SK-N-SH (cell line): Measurements from ENCODE around the gene CALHM1. TPM values are rescaled to one million over a fixed set of nuclear protein-coding genes. Genes with fewer than 3 reads are reported as not detected.

ENCODE experiments used
- CTCF ChIA-PET: fragments of 300-600, 350-600 bp; formaldehyde crosslinking; extraction: SDS; loops from one replicate; lab custom pipeline; 2021; lab: Yijun Ruan, JAX
- POLR2A ChIA-PET: fragments of 350-600 bp; sonication (Branson Sonifier 250); formaldehyde crosslinking; extraction: SDS; loops from one replicate; lab custom pipeline; 2020; ENCODE audit warnings: antibody characterized with exemption, inconsistent platforms; lab: Yijun Ruan, JAX
- DNase-seq: peaks from one replicate; pipeline ENCODE4 v3.0.0; 2012
- H2AFZ ChIP-seq: fragments of 200-600 bp; sonication (generic); 2 replicates; pipeline ENCODE4 v1.8.1; 2016; ENCODE audit warnings: antibody characterized with exemption, mild to moderate bottlenecking, low read depth
- H3F3A ChIP-seq: fragments of 200-600 bp; sonication (generic); replicated peaks from 2 replicates; pipeline ENCODE3; 2016; ENCODE audit warnings: antibody characterized with exemption, mild to moderate bottlenecking; ENCODE audit not compliant: insufficient read depth
- H3K27ac ChIP-seq, 2 experiments: fragments of 200-500 bp in 1 of 2; fragments of 200-600 bp in 1 of 2; sonication (Bioruptor generic) in 1 of 2; sonication (generic), shearing (Covaris generic) in 1 of 2; 2 replicates each; pipeline versions ENCODE4 v1.5.1 to v1.6.1; 2014 to 2016; ENCODE audit warnings: low read depth in 2 of 2, inconsistent platforms in 1 of 2, low read length in 1 of 2, mild to moderate bottlenecking in 1 of 2, mixed read lengths in 1 of 2
- H3K27me3 ChIP-seq: fragments of 200-600 bp; sonication (generic), shearing (Covaris generic); 2 replicates; pipeline ENCODE4 v1.6.1; 2016; ENCODE audit warnings: mixed run types; ENCODE audit not compliant: insufficient read depth
- H3K36me3 ChIP-seq, 2 experiments: fragments of 200-500 bp in 1 of 2; fragments of 200-600 bp in 1 of 2; sonication (Bioruptor generic) in 1 of 2; sonication (generic) in 1 of 2; replicated peaks in 1 of 2; 2 replicates each; pipeline versions ENCODE3 to v1.5.1; 2014 to 2016; ENCODE audit warnings: low read length in 1 of 2, mild to moderate bottlenecking in 1 of 2; ENCODE audit not compliant: insufficient read depth in 2 of 2, control insufficient read depth in 1 of 2
- H3K4me1 ChIP-seq, 2 experiments: fragments of 200-500 bp in 1 of 2; fragments of 200-600 bp in 1 of 2; sonication (Bioruptor generic) in 1 of 2; sonication (generic), shearing (Covaris generic) in 1 of 2; 2 replicates each; pipeline versions ENCODE4 v1.5.1 to v1.6.1; 2014 to 2016; ENCODE audit warnings: low read depth in 1 of 2, low read length in 1 of 2, mixed run types in 1 of 2; ENCODE audit not compliant: insufficient read depth in 2 of 2, control insufficient read depth in 1 of 2
- H3K4me2 ChIP-seq: fragments of 200-600 bp; sonication (generic), shearing (Covaris generic); 2 replicates; pipeline ENCODE4 v1.6.1; 2017; ENCODE audit warnings: mixed run types
- H3K4me3 ChIP-seq, 2 experiments: fragments of 200-500 bp in 1 of 2; fragments of 200-600 bp in 1 of 2; sonication (Bioruptor generic) in 1 of 2; sonication (generic), shearing (Covaris generic) in 1 of 2; 2 replicates each; pipeline versions ENCODE4 v1.5.1 to v1.8.1; 2014 to 2016; ENCODE audit warnings: low read depth in 2 of 2, inconsistent platforms in 1 of 2, low read length in 1 of 2, mild to moderate bottlenecking in 1 of 2, mixed read lengths in 1 of 2, moderate library complexity in 1 of 2
- H3K79me2 ChIP-seq: fragments of 200-600 bp; sonication (generic); 2 replicates; pipeline ENCODE4 v1.8.1; 2017; ENCODE audit warnings: mild to moderate bottlenecking; ENCODE audit not compliant: insufficient read depth
- H3K9ac ChIP-seq: fragments of 200-600 bp; sonication (generic); 2 replicates; pipeline ENCODE4 v1.6.1; 2017; ENCODE audit warnings: mixed run types
- H3K9me2 ChIP-seq: fragments of 200-600 bp; sonication (generic); 2 replicates; pipeline ENCODE4 v1.6.1; 2017; ENCODE audit warnings: mixed run types
- H3K9me3 ChIP-seq: fragments of 200-600 bp; sonication (generic); 2 replicates; pipeline ENCODE4 v1.6.1; 2017; ENCODE audit warnings: mixed run types, mild to moderate bottlenecking, moderate library complexity
- H4K20me1 ChIP-seq: fragments of 200-600 bp; sonication (generic); 2 replicates; pipeline ENCODE4 v1.6.1; 2017; ENCODE audit warnings: mild to moderate bottlenecking, mixed run types; ENCODE audit not compliant: insufficient read depth
- ELF1 ChIP-seq: IDR thresholded peaks from 2 replicates; pipeline ENCODE4 v1.4.0; 2012
- EP300 ChIP-seq, 2 experiments: IDR thresholded peaks; 2 replicates each; pipeline versions ENCODE4 v1.4.0 to v1.6.1; 2012; ENCODE audit warnings: borderline replicate concordance in 1 of 2, low read depth in 1 of 2, low read length in 1 of 2
- EZH2phosphoT487 ChIP-seq: fragments of 200-600 bp; sonication (generic); IDR thresholded peaks from 2 replicates; pipeline ENCODE4 v1.6.1; 2017; ENCODE audit warnings: low read depth, mixed run types, mild to moderate bottlenecking, antibody characterized with exemption, moderate library complexity, borderline replicate concordance
- FOSL2 ChIP-seq: IDR thresholded peaks from 2 replicates; pipeline ENCODE4 v1.4.0; 2012; ENCODE audit warnings: low read depth, mild to moderate bottlenecking, moderate library complexity, borderline replicate concordance
- FOXJ3 ChIP-seq: sonication (generic); formaldehyde crosslinking; IDR thresholded peaks from 2 replicates; pipeline ENCODE4 v1.5.1; 2020; ENCODE audit warnings: mild to moderate bottlenecking, missing genetic modification reagents
- FOXM1 ChIP-seq: IDR thresholded peaks from 2 replicates; pipeline ENCODE4 v1.4.0; 2012; ENCODE audit warnings: low read depth, mild to moderate bottlenecking
- GATA2 ChIP-seq: sonication (generic); formaldehyde crosslinking; IDR thresholded peaks from 2 replicates; pipeline ENCODE4 v1.5.0; 2020; ENCODE audit warnings: mild to moderate bottlenecking, missing genetic modification reagents
- MEF2A ChIP-seq: IDR thresholded peaks from 2 replicates; pipeline ENCODE4 v1.4.0; 2012; ENCODE audit warnings: low read depth, borderline replicate concordance
- NFIC ChIP-seq: IDR thresholded peaks from 2 replicates; pipeline ENCODE4 v1.4.0; 2012; ENCODE audit warnings: borderline replicate concordance
- NRF1 ChIP-seq: IDR thresholded peaks from 2 replicates; pipeline ENCODE4 v1.6.1; 2012; ENCODE audit warnings: low read depth, mild to moderate bottlenecking, low read length
- POLR2AphosphoS5 ChIP-seq: IDR thresholded peaks from 2 replicates; pipeline ENCODE4 v1.6.1; 2012; ENCODE audit warnings: low read depth, low read length
- RCOR1 ChIP-seq: fragments of 150-350 bp; IDR thresholded peaks from 2 replicates; pipeline ENCODE4 v1.6.1; 2017; ENCODE audit warnings: antibody characterized with exemption, low read length
- SIN3A ChIP-seq: IDR thresholded peaks from 2 replicates; pipeline ENCODE4 v1.6.1; 2012; ENCODE audit warnings: low read depth, mild to moderate bottlenecking, low read length, moderate library complexity, borderline replicate concordance
- SMC3 ChIP-seq: IDR thresholded peaks from 2 replicates; pipeline ENCODE4 v1.6.1; 2012; ENCODE audit warnings: low read depth, low read length, improper control_type of control experiment
- TEAD4 ChIP-seq: IDR thresholded peaks from 2 replicates; pipeline ENCODE4 v1.4.0; 2012; ENCODE audit warnings: mild to moderate bottlenecking, borderline replicate concordance; ENCODE audit not compliant: insufficient read depth
- WGBS: methylation state at CpG from one replicate; pipeline ENCODE4 v1.1.6; 2017; ENCODE audit warnings: low lambda C conversion rate; 5-methylcytosine and 5-hydroxymethylcytosine counted together
- polyA plus RNA-seq, 3 experiments: library from polyadenylated mRNA; depleted of rRNA; stranded (reverse); fragments of >200 nt; gene quantifications; 2 replicates each; pipeline ENCODE4 v1.2.3, GENCODE V29; 2012
- TF ChIP-seq, protein P1 (sequence below): IDR thresholded peaks from 2 replicates; pipeline ENCODE4; 2012
- TF ChIP-seq, protein P2 (sequence below): IDR thresholded peaks from 2 replicates; pipeline ENCODE4 v1.6.1; 2012; ENCODE audit warnings: mild to moderate bottlenecking, low read depth, low read length, moderate library complexity
- TF ChIP-seq, protein P3 (sequence below): fragments of 150-350 bp; IDR thresholded peaks from 2 replicates; pipeline ENCODE4 v1.6.1; 2017; ENCODE audit warnings: antibody characterized with exemption, low read length, low read depth, borderline replicate concordance
- TF ChIP-seq, protein P4 (sequence below): fragments of 150-350 bp; IDR thresholded peaks from 2 replicates; pipeline ENCODE4 v1.6.1; 2016; ENCODE audit warnings: mild to moderate bottlenecking, low read depth, low read length

The CALHM1 gene
- polyA plus RNA-seq, 1 of the 3 experiments (the other 2 are of a cell fraction) = not detected

DNA sequence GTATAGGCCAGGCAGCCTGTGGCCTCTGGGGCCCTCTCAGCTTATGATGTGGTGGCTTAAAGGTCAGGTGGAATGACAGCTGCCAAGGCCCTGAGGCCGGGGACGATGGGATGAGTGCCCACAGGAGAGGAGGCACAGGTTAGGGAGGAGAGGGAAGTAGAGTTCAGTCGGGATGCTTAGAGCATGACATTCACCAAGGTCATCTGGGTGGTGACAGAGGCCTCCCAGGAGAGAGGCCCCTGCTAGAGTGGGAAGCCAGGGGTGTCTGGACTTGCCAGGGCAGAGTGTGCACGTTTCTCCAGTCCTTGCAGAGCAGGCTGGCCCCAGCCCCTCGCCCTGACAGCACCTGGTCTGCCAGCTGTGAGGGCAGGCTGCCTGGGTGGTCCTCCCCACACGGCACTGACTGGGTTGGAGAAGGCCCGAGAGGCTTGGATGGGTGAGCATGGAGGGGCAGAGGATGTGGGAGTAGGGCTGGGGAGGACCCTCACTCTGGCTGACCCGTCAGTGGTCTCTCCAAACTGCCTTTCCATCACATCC is 1.5 kb downstream of the CALHM1 start:
- Histone ChIP-seq H3K27ac (no peak overlapping the region), H3K9me2 (no peaks in the 10 kb centered on the region), H3K79me2 (no peaks in the 10 kb centered on the region), H3K9ac (no peak overlapping the region), H3K4me2 (no peak overlapping the region), H3K9me3 (no peaks in the 10 kb centered on the region), H3K36me3 (no peaks in the 10 kb centered on the region), H3K27me3 (no peaks in the 10 kb centered on the region), H2AFZ (no peak overlapping the region; the same call in 1 of the 2 replicates), H3K4me3 (no peak overlapping the region), H3K4me1 (no peaks in the 10 kb centered on the region; a peak in 1 of 4 replicates), H3F3A (no peaks in the 10 kb centered on the region), H4K20me1 (no peaks in the 10 kb centered on the region)
- ChIA-PET CTCF (interaction anchor here (0.7 to 1.5 kb wide), 4 partner anchors 12 to 24 kb away, joined by 3 to 4 read pairs (median 3); no protein-coding TSS in a partner anchor), POLR2A (no interaction called here)
- TF ChIP-seq, protein P1, sequence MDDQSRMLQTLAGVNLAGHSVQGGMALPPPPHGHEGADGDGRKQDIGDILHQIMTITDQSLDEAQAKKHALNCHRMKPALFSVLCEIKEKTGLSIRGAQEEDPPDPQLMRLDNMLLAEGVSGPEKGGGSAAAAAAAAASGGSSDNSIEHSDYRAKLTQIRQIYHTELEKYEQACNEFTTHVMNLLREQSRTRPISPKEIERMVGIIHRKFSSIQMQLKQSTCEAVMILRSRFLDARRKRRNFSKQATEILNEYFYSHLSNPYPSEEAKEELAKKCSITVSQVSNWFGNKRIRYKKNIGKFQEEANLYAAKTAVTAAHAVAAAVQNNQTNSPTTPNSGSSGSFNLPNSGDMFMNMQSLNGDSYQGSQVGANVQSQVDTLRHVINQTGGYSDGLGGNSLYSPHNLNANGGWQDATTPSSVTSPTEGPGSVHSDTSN = no peak
- TF ChIP-seq MEF2A (no peak), FOSL2 (no peak), EZH2phosphoT487 (no peak), FOXM1 (no peak), NFIC (no peak), ELF1 (no peak), RCOR1 (no peak), GATA2 (no peak), FOXJ3 (no peak), EP300 (IDR thresholded peaks at IDR 0.05; ENCODE audit: borderline replicate concordance in 1 of 2, low read depth in 1 of 2, low read length in 1 of 2) (no peak), TEAD4 (no peak), SIN3A (no peak), POLR2AphosphoS5 (no peak), NRF1 (no peak), SMC3 (no peak)
- TF ChIP-seq, protein P2, sequence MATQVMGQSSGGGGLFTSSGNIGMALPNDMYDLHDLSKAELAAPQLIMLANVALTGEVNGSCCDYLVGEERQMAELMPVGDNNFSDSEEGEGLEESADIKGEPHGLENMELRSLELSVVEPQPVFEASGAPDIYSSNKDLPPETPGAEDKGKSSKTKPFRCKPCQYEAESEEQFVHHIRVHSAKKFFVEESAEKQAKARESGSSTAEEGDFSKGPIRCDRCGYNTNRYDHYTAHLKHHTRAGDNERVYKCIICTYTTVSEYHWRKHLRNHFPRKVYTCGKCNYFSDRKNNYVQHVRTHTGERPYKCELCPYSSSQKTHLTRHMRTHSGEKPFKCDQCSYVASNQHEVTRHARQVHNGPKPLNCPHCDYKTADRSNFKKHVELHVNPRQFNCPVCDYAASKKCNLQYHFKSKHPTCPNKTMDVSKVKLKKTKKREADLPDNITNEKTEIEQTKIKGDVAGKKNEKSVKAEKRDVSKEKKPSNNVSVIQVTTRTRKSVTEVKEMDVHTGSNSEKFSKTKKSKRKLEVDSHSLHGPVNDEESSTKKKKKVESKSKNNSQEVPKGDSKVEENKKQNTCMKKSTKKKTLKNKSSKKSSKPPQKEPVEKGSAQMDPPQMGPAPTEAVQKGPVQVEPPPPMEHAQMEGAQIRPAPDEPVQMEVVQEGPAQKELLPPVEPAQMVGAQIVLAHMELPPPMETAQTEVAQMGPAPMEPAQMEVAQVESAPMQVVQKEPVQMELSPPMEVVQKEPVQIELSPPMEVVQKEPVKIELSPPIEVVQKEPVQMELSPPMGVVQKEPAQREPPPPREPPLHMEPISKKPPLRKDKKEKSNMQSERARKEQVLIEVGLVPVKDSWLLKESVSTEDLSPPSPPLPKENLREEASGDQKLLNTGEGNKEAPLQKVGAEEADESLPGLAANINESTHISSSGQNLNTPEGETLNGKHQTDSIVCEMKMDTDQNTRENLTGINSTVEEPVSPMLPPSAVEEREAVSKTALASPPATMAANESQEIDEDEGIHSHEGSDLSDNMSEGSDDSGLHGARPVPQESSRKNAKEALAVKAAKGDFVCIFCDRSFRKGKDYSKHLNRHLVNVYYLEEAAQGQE = no peak
- TF ChIP-seq, protein P3, sequence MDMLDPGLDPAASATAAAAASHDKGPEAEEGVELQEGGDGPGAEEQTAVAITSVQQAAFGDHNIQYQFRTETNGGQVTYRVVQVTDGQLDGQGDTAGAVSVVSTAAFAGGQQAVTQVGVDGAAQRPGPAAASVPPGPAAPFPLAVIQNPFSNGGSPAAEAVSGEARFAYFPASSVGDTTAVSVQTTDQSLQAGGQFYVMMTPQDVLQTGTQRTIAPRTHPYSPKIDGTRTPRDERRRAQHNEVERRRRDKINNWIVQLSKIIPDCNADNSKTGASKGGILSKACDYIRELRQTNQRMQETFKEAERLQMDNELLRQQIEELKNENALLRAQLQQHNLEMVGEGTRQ = no peak
- TF ChIP-seq, protein P4, sequence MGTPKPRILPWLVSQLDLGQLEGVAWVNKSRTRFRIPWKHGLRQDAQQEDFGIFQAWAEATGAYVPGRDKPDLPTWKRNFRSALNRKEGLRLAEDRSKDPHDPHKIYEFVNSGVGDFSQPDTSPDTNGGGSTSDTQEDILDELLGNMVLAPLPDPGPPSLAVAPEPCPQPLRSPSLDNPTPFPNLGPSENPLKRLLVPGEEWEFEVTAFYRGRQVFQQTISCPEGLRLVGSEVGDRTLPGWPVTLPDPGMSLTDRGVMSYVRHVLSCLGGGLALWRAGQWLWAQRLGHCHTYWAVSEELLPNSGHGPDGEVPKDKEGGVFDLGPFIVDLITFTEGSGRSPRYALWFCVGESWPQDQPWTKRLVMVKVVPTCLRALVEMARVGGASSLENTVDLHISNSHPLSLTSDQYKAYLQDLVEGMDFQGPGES = no peak
- DNase-seq = peak; percentile 47
- 63% methylated on average over 6 of the region's 8 CpGs for WGBS
